ENCODE data around the gene POU3F1.
A peak's percentile ranks its signal among the peaks of the same experiment; 100 is the strongest.

The POU3F1 gene

DNA sequence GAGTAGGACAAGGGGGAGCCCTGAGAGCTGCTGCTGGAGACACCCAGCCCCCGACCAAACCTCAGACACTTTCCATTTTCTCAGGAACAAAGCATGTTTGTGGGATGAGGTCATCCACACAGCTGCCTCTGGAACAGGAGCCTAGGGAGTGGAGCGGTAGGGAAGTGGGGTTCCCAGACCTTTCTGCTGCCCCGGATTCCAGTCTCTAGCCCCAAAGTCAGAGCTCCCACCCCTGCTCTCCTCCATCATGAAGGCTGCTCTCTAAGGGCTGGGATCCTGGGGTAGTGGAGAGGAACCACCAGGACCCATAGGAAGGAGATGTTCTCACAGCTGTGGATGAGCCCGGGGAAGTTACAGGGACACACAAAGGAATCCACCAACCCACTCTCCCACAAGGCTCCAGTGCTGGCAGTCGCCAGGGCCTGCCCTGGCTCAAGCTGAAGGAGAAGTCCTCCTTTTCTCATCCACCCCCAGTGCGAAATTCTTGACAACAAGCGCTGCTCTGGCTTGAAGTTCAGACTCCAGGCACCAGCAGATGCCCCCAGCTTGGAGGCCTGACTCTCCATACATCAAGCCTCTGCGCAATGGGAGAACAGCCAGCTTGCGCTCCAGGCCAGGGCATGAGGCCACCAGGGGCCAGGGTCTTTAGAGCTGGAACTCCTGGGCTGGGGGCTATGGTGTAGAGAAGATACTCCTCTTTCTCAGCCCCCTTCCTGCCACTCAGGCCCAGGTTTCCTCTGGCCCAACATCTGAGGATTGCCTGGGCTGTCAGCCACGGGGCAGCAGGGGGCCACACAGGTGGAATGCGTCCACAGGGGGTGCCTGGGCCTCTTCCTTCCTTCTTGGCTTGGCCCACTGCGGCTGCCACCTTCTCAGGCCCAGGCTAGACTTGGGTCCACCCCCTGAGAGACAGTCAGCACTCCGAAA lies 45.8 kb downstream of the POU3F1 start:
- Histone ChIP-seq H3K9me3 (ENCODE audit: control insufficient read depth, insufficient read depth, low read length) (no peaks in the 10 kb centered on the region), H3K9ac (ENCODE audit: low read depth, low read length) (peak overlapping the region; percentile 16; the same call in 1 of the 2 replicates), H3K4me1 (ENCODE audit: insufficient read depth, low read length) (peaks cover 36% of the 10 kb centered on the region), H3K36me3 (ENCODE audit: insufficient read depth, low read length) (peaks cover 10% of the 10 kb centered on the region; the same call in 1 of the 2 replicates)

DNA sequence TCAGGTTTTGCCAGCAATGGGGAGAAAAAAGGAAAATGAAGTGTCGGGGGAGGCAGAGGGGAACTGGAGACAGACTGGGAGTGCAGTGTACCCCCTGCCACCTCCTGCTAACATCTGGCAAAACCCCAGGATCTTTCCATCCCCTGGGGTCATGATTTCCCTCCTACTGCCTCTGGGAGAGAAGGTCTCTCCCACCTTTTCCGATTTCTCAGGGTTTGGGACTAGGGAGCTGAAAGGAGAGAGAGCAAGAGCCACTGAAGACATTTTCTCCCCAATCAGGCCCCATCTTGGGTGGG lies 46.4 kb downstream of the POU3F1 start:
- H3K9ac ChIP-seq (ENCODE audit: low read depth, low read length) = peak overlapping the region; percentile 16
- peaks cover 10% of the 10 kb centered on the region; the same call in 1 of the 2 replicates for H3K36me3 ChIP-seq (ENCODE audit: insufficient read depth, low read length)
- H3K9me3 ChIP-seq (ENCODE audit: control insufficient read depth, insufficient read depth, low read length) = no peaks in the 10 kb centered on the region
- peaks cover 35% of the 10 kb centered on the region for H3K4me1 ChIP-seq (ENCODE audit: insufficient read depth, low read length)

DNA sequence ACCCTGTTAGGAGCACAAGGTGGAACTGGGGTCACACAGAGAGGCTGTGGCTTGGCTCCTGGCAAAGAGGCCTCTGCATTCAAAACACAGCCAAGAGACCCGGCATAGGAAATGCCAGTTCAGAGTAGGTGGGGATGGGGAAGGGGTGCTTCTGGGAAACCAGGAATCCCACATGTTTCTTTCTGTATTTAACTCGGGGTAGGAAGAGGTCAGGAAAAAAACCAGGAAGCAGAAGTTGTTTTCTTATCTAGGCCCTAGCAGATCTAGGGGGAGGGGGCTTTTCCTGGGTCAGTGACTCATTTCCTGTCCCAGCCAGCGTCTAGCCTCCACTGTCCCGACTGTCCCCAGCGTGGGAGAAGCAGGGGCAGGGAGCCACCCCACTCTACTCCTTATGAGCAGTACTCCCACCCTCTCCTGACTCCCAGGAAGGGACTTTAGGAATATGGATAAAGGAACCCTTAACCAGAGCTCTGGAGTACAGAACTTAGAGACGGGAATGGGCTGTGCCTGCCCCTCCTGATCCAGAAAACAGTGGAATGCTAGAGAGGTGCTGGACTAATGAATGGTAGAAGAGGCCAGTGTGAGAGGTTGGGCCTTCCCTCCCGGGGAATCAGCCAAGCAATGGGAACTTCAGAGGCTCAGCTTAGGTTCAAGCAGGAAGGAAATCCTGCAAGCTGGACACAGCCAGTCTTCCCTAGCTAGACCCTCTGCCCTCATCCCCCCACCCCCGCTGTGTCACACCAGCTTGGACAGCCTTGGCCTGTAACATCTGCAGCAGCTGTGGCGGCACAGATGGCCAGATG lies 47.0 kb downstream of the POU3F1 start:
- peaks cover 35% of the 10 kb centered on the region for H3K4me1 ChIP-seq (ENCODE audit: insufficient read depth, low read length)
- peaks cover 10% of the 10 kb centered on the region; the same call in 1 of the 2 replicates for H3K36me3 ChIP-seq (ENCODE audit: insufficient read depth, low read length)
- no peaks in the 10 kb centered on the region for H3K9me3 ChIP-seq (ENCODE audit: control insufficient read depth, insufficient read depth, low read length)
- H3K9ac ChIP-seq (ENCODE audit: low read depth, low read length) = peak overlapping the region; percentile 16

DNA sequence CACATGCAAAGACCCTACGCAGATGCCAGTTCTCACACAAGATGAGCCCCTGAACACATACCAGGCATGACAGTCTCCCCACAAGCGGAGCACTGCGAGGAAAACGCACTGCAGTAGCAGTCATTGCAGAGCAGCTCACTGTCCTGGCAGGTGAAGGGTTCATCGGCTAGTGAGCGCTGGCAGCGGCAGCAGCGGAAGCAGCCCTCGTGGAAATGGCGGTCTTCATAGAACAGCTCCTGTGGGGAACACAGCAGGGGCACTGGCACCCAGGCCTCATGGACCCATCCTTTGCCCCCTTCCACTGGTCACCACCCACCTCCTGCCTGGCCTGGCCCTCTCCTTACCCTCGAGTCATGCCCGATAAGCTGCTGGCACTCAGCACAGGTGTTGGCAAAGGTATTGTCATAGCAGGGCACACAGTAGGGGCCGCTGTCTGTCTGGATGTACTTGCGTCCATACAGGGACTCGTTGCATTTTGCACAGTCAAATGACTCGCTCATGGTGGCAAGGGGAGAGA lies 47.6 kb downstream of the POU3F1 start:
- peaks cover 10% of the 10 kb centered on the region; the same call in 1 of the 2 replicates for H3K36me3 ChIP-seq (ENCODE audit: insufficient read depth, low read length)
- H3K9ac ChIP-seq (ENCODE audit: low read depth, low read length) = no peak overlapping the region; the same call in 1 of the 2 replicates
- H3K9me3 ChIP-seq (ENCODE audit: control insufficient read depth, insufficient read depth, low read length) = no peaks in the 10 kb centered on the region
- peaks cover 35% of the 10 kb centered on the region for H3K4me1 ChIP-seq (ENCODE audit: insufficient read depth, low read length)

DNA sequence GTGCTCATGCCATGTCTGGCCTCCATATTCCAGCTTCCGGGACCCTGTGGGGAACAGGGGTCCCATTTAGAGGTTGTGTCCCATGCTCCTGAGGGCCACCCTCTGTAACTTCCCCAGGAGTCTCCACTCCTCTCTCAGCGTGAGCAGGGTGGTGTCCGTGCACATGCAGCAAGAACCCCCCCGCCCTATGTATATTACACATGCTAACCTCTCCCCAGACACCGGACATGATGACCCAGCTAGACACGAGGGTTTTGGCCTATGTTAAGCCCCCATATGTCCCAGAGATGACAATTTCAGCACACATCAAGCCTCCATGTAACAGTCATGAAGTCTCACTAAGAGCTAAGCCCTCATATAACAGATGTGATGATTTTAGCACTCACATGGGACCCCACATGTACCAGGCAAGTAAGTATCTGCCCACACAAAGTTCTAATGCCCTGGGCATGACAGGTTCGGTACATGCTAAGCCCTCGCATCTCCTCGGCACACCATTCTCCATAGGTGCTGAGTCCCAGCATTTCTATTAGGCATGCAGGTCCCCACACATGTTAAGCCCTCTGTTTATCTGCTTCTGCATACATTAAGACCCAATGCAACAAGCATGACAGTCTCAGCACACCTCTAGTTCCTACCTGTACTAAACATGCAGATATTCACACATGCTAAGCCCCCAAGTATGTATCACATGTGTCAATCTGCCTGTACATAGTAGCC lies 48.3 kb downstream of the POU3F1 start:
- H3K36me3 ChIP-seq (ENCODE audit: insufficient read depth, low read length) = peaks cover 10% of the 10 kb centered on the region; the same call in 1 of the 2 replicates
- H3K4me1 ChIP-seq (ENCODE audit: insufficient read depth, low read length) = peaks cover 35% of the 10 kb centered on the region
- H3K9me3 ChIP-seq (ENCODE audit: control insufficient read depth, insufficient read depth, low read length) = no peaks in the 10 kb centered on the region

DNA sequence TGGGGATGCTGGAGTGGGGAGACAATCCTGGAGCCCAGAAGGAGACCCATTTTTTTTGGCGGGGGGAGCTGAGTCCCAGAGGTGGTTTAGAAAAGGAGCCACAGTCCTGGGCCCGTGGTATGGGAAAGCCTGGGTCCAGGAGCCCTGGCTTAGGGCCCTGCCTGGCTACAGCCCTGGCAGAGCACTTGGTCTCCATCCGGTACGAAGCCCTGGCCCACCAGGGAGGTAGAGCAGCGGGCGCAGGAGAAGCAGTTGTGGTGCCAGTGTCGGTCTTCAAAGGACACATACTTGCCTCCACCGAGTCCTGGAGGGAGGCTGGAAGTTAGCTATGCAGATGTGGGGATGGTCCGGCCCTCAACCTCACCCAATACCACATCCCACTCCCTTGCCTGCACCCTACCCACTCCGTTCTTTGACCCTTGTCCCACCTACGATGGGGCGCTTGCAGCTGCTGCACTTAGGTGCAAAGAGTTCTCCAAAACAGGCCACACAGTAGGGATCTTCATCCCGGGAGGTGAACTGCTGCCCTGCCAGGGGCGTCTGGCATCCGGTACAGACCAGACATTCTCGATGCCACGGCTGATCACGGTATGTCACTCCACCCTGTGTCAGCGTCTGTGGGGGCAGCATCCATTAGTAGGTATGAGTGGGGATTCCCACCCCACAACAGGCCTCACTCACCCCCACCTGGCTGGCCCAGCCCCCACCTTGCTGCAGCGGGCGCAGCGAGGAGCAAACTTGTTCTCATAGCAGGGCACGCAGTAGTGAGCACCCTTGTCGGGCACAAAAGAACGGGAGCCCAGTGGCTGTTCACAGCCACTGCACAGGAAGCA lies 49.1 kb downstream of the POU3F1 start:
- Histone ChIP-seq H3K9ac (ENCODE audit: low read depth, low read length) (no peak overlapping the region), H3K9me3 (ENCODE audit: control insufficient read depth, insufficient read depth, low read length) (no peaks in the 10 kb centered on the region), H3K4me1 (ENCODE audit: insufficient read depth, low read length) (peaks cover 35% of the 10 kb centered on the region), H3K36me3 (ENCODE audit: insufficient read depth, low read length) (peaks cover 10% of the 10 kb centered on the region; the same call in 1 of the 2 replicates)

More for the DNA sequence above, 48.3 kb downstream of the POU3F1 start:
- H3K9ac ChIP-seq (ENCODE audit: low read depth, low read length) = no peak overlapping the region

DNA sequence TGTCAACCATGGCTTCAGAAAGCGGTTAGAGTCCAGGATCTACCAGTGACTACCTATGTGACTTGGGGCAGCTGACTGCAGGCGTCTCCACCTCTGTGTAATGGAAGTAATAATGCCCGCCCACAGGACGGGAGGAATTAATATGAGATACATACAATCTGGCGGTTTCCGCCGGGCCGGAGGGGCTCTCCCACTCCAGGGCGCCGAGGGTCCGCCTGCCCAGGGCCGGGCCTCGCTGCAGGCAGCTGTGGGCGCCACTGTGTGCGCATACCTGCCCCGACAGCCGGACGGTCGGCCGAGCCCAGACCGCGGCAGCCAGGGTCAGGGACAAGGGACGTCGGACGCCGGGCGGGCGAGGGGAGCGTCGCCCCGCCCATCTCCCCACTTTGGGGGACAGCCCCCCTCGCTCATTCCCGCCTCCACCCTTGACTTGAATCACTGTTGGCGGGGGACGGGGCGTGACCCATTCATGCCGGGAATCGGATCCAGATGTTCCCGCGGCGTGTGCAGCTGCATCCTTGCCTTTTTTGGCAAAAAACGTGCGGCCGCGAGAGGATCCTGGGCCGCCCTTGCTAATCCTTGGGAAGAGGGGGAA lies 50.7 kb downstream of the POU3F1 start:
- H3K4me1 ChIP-seq (ENCODE audit: insufficient read depth, low read length) = peaks cover 25% of the 10 kb centered on the region

DNA sequence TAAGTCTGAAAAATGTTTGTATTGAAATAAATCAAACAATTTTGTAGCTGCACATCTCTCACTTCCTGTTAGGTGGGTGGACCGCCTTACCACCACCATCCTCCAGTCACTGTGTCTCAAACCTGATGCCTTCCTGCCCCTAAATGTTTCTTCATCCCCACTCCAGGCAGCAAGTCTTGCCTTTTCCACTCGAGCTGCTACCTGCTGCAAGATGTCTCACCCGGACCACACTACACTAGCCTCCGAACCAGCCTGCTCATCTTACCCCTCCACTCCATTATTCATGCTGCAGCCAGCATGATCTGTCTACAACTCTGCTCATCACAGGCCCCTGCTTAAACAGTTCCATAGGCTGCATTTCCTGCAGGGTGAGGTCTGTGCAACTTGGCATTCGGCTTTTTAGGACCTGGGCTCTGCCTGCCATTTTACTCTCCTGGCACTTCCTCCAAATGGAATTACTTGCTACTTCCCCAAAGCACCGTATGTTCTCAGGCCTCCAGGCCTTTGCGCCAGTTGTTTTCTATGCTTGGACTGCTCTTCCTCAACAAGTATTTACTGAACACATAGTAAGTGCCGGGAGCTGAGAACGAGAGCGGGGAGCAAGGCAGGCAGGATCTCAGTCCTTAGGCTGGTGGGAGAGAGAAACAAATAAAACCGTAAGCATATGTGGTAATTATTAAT lies 51.6 kb downstream of the POU3F1 start:
- Histone ChIP-seq H3K4me1 (ENCODE audit: insufficient read depth, low read length) (peaks cover 17% of the 10 kb centered on the region), H3K9me3 (ENCODE audit: control insufficient read depth, insufficient read depth, low read length) (no peaks in the 10 kb centered on the region), H3K9ac (ENCODE audit: low read depth, low read length) (peak overlapping the region; percentile 48), H3K36me3 (ENCODE audit: insufficient read depth, low read length) (peaks cover 10% of the 10 kb centered on the region; the same call in 1 of the 2 replicates)

More for the DNA sequence above, 50.7 kb downstream of the POU3F1 start:
- H3K9me3 ChIP-seq (ENCODE audit: control insufficient read depth, insufficient read depth, low read length) = no peaks in the 10 kb centered on the region
- H3K36me3 ChIP-seq (ENCODE audit: insufficient read depth, low read length) = peaks cover 10% of the 10 kb centered on the region; the same call in 1 of the 2 replicates
- H3K9ac ChIP-seq (ENCODE audit: low read depth, low read length) = peak overlapping the region; percentile 48; the same call in 1 of the 2 replicates

Measured in ES-I3 (cell line).